ENCODE results near the gene SHISAL1. TPM values are rescaled to one million over a fixed set of nuclear protein-coding genes. Genes with fewer than 3 reads are reported as not detected.

The SHISAL1 gene
- 1.3 and 2.9 TPM in 2 replicates for total RNA-seq (2014; rRNA removed; shearing (Covaris generic))

- DNase-seq, result no peak
- no peak within 1 kb of the TSS for H3K4me3 ChIP-seq (ENCODE audit: insufficient read depth, low read depth, low read length)
- H3K27me3 ChIP-seq (ENCODE audit: control insufficient read depth, insufficient read depth, low read length), result no peaks in the 10 kb centered on the region
- H3K36me3 ChIP-seq (replicated peaks; ENCODE audit: control insufficient read depth, insufficient read depth, low read length), result no peaks in the 10 kb centered on the region
These were observed at the start of gene SHISAL1 for GRCh38 chr22:44312766-44313165. Gene SHISAL1 (minus strand): TSS chr22:44312951. CDS start chr22:44300945, 12,006 bp downstream.

- H3K27me3 ChIP-seq (ENCODE audit: control insufficient read depth, insufficient read depth, low read length), result no peaks in the 10 kb centered on the region
- no peaks in the 10 kb centered on the region for H3K36me3 ChIP-seq (replicated peaks; ENCODE audit: control insufficient read depth, insufficient read depth, low read length)
- no peak for DNase-seq
- no peak overlapping the region for H3K4me3 ChIP-seq (ENCODE audit: insufficient read depth, low read depth, low read length)
These were observed 48.8 kb upstream of the SHISAL1 start for GRCh38 chr22:44361391-44362126.

GRCh38 chr22:44360668-44361381 lies 48.1 kb upstream of the SHISAL1 start:
- H3K4me3 ChIP-seq (ENCODE audit: insufficient read depth, low read depth, low read length), result no peak overlapping the region
- H3K27me3 ChIP-seq (ENCODE audit: control insufficient read depth, insufficient read depth, low read length), result no peaks in the 10 kb centered on the region
- peak; percentile 69 for DNase-seq
- no peaks in the 10 kb centered on the region for H3K36me3 ChIP-seq (replicated peaks; ENCODE audit: control insufficient read depth, insufficient read depth, low read length)

GRCh38 chr22:44360306-44360667 lies 47.5 kb upstream of the SHISAL1 start:
- peak; percentile 43 for DNase-seq

GRCh38 chr22:44359496-44360110 lies 46.9 kb upstream of the SHISAL1 start:
- no peaks in the 10 kb centered on the region for H3K36me3 ChIP-seq (replicated peaks; ENCODE audit: control insufficient read depth, insufficient read depth, low read length)
- no peak overlapping the region for H3K4me3 ChIP-seq (ENCODE audit: insufficient read depth, low read depth, low read length)
- DNase-seq, result peak; percentile 35
- H3K27me3 ChIP-seq (ENCODE audit: control insufficient read depth, insufficient read depth, low read length), result no peaks in the 10 kb centered on the region

More at GRCh38 chr22:44360306-44360667, 47.5 kb upstream of the SHISAL1 start:
- H3K4me3 ChIP-seq (ENCODE audit: insufficient read depth, low read depth, low read length), result no peak overlapping the region
- no peaks in the 10 kb centered on the region for H3K27me3 ChIP-seq (ENCODE audit: control insufficient read depth, insufficient read depth, low read length)
- no peaks in the 10 kb centered on the region for H3K36me3 ChIP-seq (replicated peaks; ENCODE audit: control insufficient read depth, insufficient read depth, low read length)

GRCh38 chr22:44358709-44359440 lies 46.1 kb upstream of the SHISAL1 start:
- peak; percentile 37 for DNase-seq
- Histone ChIP-seq H3K36me3 (replicated peaks; ENCODE audit: control insufficient read depth, insufficient read depth, low read length) (no peaks in the 10 kb centered on the region), H3K4me3 (ENCODE audit: insufficient read depth, low read depth, low read length) (no peak overlapping the region), H3K27me3 (ENCODE audit: control insufficient read depth, insufficient read depth, low read length) (no peaks in the 10 kb centered on the region)

GRCh38 chr22:44357966-44358465 lies 45.3 kb upstream of the SHISAL1 start:
- peak; percentile 59 for DNase-seq
- Histone ChIP-seq H3K27me3 (ENCODE audit: control insufficient read depth, insufficient read depth, low read length) (no peaks in the 10 kb centered on the region), H3K4me3 (ENCODE audit: insufficient read depth, low read depth, low read length) (no peak overlapping the region), H3K36me3 (replicated peaks; ENCODE audit: control insufficient read depth, insufficient read depth, low read length) (no peaks in the 10 kb centered on the region)

- peak; percentile 77 for DNase-seq
These were observed 44.7 kb upstream of the SHISAL1 start for GRCh38 chr22:44357296-44357965.

GRCh38 chr22:44355716-44356070 lies 42.9 kb upstream of the SHISAL1 start:
- no peaks in the 10 kb centered on the region for H3K36me3 ChIP-seq (replicated peaks; ENCODE audit: control insufficient read depth, insufficient read depth, low read length)
- no peak overlapping the region for H3K4me3 ChIP-seq (ENCODE audit: insufficient read depth, low read depth, low read length)
- DNase-seq, result no peak
- no peaks in the 10 kb centered on the region for H3K27me3 ChIP-seq (ENCODE audit: control insufficient read depth, insufficient read depth, low read length)

More at GRCh38 chr22:44357296-44357965, 44.7 kb upstream of the SHISAL1 start:
- no peaks in the 10 kb centered on the region for H3K36me3 ChIP-seq (replicated peaks; ENCODE audit: control insufficient read depth, insufficient read depth, low read length)
- no peak overlapping the region for H3K4me3 ChIP-seq (ENCODE audit: insufficient read depth, low read depth, low read length)
- H3K27me3 ChIP-seq (ENCODE audit: control insufficient read depth, insufficient read depth, low read length), result no peaks in the 10 kb centered on the region

- H3K4me3 ChIP-seq (ENCODE audit: insufficient read depth, low read depth, low read length), result no peak overlapping the region
- no peaks in the 10 kb centered on the region for H3K27me3 ChIP-seq (ENCODE audit: control insufficient read depth, insufficient read depth, low read length)
- H3K36me3 ChIP-seq (replicated peaks; ENCODE audit: control insufficient read depth, insufficient read depth, low read length), result no peaks in the 10 kb centered on the region
- DNase-seq, result no peak
These were observed 41.5 kb upstream of the SHISAL1 start for GRCh38 chr22:44354288-44354687.

GRCh38 chr22:44353041-44353440 lies 40.3 kb upstream of the SHISAL1 start:
- Histone ChIP-seq H3K27me3 (ENCODE audit: control insufficient read depth, insufficient read depth, low read length) (no peaks in the 10 kb centered on the region), H3K36me3 (replicated peaks; ENCODE audit: control insufficient read depth, insufficient read depth, low read length) (no peaks in the 10 kb centered on the region), H3K4me3 (ENCODE audit: insufficient read depth, low read depth, low read length) (no peak overlapping the region)
- peak; percentile 47 for DNase-seq

GRCh38 chr22:44352378-44353035 lies 39.8 kb upstream of the SHISAL1 start:
- Histone ChIP-seq H3K4me3 (ENCODE audit: insufficient read depth, low read depth, low read length) (no peak overlapping the region), H3K36me3 (replicated peaks; ENCODE audit: control insufficient read depth, insufficient read depth, low read length) (no peaks in the 10 kb centered on the region), H3K27me3 (ENCODE audit: control insufficient read depth, insufficient read depth, low read length) (no peaks in the 10 kb centered on the region)
- DNase-seq, result peak; percentile 43

GRCh38 chr22:44351685-44352377 lies 39.1 kb upstream of the SHISAL1 start:
- no peaks in the 10 kb centered on the region for H3K36me3 ChIP-seq (replicated peaks; ENCODE audit: control insufficient read depth, insufficient read depth, low read length)
- no peaks in the 10 kb centered on the region for H3K27me3 ChIP-seq (ENCODE audit: control insufficient read depth, insufficient read depth, low read length)
- DNase-seq, result peak; percentile 74
- no peak overlapping the region for H3K4me3 ChIP-seq (ENCODE audit: insufficient read depth, low read depth, low read length)

Measured in H7 (cell line).